ENCODE data around the gene BLCAP. TPM values are rescaled to one million over a fixed set of nuclear protein-coding genes. Genes with fewer than 3 reads are reported as not detected.
"Not testable (repeated sequence)": the region's sequence is repeated elsewhere in the genome, so short reads cannot be mapped to it uniquely, and the experiment has no call there.

BLCAP gene
- total RNA-seq, 1 experiment from 2014 or later, result 108 TPM

GRCh38 chr20:37516811-37517750, 10.6 kb downstream of the BLCAP start:
- peak; percentile 98 for DNase-seq (ENCODE audit: low read depth)

DNA sequence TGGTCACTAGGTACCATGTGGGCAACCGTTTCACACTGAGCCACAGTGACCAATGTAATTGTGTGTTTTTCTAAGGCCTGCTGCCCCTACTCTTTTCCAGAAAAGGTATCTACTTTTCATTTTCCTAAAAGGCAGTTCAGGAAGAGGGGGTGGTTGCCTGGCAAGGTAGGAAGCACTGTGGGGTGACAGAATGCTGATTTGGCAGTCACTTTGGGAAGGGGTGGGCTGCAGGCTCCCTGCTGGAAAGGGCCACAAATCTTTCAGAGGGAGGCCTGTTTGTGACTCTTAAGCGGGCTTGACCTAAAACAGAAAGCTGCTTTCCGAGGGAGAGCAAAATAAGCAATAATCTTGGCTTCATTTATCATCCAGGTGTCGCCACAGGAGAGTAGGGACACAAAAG, 11.8 kb downstream of the BLCAP start:
- no peak for DNase-seq (ENCODE audit: low read depth)

DNA sequence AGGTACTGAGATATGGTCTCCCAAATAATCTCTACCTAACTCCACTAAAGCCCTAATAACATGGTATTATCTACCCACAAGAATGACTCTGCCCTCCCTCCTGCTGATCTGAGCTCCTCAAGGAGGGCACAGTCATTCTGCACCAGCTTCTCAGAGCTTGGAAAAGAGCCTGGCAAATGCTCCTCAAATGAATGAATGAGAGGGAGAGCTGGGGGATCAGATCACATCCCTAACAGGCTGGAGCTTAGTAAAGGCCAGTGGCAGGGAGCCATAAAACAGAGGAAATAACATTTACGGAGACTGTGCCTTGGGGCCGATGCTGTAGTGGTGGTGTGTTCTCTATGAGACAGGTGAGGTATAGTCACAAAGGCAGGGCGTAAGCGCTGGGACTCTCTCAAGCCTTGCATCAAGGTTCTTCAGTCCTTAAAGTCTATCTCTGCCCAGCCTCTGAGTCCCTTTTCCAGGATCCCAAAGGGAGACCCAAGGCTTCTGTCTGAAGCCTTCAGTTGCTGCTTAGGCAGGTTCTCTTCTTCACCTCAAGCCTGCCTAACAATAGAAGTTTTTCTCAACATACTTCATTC, 13.8 kb downstream of the BLCAP start:
- peak; percentile 18 for DNase-seq (ENCODE audit: low read depth)

GRCh38 chr20:37511610-37512275, 15.9 kb downstream of the BLCAP start:
- peak; percentile 95 for DNase-seq (ENCODE audit: low read depth)

GRCh38 chr20:37510226-37510625, 17.4 kb downstream of the BLCAP start:
- DNase-seq (ENCODE audit: low read depth), result no peak

DNA sequence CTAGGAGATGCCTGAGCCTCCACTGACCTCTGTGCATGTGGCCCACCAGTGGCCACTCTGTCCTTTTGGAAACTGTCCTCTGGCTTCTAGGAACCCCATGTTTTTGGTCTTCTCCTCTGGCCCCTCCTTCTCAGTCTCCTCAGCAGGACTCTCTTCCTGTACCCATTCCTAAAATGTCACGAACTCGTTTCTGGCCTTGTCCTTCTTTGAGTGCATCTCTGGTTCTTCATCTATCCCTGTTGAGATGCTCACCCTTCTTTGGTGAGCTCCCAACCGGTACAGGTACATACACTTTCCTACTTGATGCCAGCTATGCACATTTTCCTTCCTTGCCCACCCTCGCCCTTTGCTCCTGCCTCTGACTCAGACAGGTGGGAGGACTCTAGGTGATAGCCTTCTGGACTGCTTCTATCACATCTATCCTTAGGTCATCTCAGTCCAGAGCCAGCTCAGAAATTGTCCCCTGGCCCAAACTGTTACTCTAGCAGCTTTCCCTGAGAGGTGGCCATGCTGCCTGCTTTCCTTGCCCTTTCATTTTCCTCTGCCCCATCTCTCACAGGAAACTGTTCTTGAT, 21.4 kb downstream of the BLCAP start:
- DNase-seq (ENCODE audit: low read depth), result no peak

- no peak for DNase-seq (ENCODE audit: low read depth)
Observed at GRCh38 chr20:37505263-37506151, 22.2 kb downstream of the BLCAP start.

- peak; percentile 15 for DNase-seq (ENCODE audit: low read depth)
Observed at GRCh38 chr20:37504404-37505096, 23.1 kb downstream of the BLCAP start.

DNA sequence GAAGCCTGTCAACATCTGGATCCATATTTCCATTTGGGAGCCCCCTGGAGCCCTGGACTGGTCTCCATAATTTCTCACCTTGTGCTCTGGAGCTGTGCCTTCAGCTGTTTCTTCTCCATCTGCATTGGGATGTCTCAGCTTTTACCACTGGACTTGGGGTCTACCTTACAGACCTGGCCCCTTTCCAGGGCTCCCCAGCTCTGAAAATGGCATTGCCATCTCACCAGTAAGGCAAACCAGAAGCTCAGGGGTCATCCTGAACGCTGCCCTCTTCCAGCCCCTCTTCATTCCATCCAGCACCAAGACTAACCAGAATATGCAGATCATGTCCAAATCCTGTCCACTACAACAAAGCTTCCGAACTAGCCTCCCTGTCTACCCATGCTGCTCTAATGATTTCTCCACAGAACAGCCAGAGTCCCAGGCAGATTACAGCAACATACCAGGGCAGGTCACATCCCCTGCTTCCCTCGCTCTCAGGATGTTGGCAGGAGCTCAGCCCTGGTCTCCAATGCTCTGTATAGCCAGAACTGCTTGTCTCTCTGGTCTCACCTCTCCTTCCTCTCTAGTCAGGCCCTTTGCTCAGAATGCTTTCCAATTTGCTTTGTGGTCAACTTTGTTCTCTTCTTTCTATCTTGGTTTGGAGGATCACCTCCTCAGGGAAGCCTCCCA, 24.3 kb downstream of the BLCAP start:
- DNase-seq (ENCODE audit: low read depth), result no peak

GRCh38 chr20:37502654-37503053, 25.0 kb downstream of the BLCAP start:
- no peak for DNase-seq (ENCODE audit: low read depth)

GRCh38 chr20:37501940-37502339, 25.7 kb downstream of the BLCAP start:
- no peak for DNase-seq (ENCODE audit: low read depth)

GRCh38 chr20:37500311-37500710, 27.4 kb downstream of the BLCAP start:
- DNase-seq (ENCODE audit: low read depth), result no peak

DNA sequence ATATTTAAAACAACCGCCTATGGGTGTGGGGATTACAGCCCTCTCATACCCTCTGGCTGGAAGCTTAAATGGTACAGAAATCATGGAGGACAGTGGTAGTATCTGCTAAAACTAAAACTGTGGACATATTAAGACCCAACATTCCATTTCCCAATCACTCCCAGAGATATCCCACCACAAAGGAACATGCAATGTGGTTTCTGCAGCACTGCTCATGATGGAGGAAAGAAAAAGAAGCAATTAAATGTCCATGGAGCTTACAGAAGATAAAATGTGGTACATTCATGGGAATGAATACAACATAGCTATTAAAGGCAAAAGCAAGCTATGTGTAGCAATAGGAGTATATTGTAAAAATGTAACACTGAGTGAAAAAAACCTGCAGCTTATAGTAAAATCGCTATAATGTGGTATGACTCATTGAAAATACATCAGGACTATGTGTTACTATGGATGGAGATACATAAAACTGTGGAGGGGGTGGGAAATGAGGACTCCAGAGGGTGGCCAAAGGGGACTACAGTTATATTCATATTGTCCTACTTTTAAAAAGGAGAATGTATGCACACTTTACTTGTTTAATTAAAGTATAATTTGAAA, 29.5 kb downstream of the BLCAP start:
- peak; percentile 18 for DNase-seq (ENCODE audit: low read depth)

GRCh38 chr20:37494796-37495195, 32.9 kb downstream of the BLCAP start:
- DNase-seq (ENCODE audit: low read depth), result no peak

- no peak for DNase-seq (ENCODE audit: low read depth)
Observed at GRCh38 chr20:37494301-37494700, 33.4 kb downstream of the BLCAP start.

- no peak for DNase-seq (ENCODE audit: low read depth)
Observed at GRCh38 chr20:37492945-37493344, 34.7 kb downstream of the BLCAP start.

DNA sequence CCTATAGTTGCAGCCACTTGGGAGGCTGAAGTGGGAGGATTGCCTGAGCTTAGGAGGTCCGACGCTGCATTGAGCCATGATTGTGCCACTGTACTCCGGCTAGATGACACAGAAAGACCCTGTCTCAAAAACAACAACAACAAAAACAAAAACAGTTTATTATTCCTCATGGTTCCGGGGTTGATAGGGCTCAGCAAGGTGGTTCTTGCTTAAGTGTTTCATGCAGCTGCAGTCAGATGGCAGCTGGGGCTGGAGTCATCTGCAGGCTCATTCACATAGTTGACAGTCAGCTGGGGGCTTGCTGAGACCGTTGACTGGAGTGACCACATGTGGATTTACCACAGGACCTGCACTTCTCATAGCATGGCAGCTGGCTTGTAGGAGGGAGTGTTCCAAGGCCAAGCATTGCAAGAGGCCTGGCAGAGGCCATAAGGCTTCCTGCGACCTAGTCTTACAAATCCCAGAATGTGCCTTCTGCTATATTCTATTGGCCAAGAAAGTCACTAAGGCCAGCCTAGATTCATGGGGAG, 35.5 kb downstream of the BLCAP start:
- peak; percentile 22 for DNase-seq (ENCODE audit: low read depth)

DNA sequence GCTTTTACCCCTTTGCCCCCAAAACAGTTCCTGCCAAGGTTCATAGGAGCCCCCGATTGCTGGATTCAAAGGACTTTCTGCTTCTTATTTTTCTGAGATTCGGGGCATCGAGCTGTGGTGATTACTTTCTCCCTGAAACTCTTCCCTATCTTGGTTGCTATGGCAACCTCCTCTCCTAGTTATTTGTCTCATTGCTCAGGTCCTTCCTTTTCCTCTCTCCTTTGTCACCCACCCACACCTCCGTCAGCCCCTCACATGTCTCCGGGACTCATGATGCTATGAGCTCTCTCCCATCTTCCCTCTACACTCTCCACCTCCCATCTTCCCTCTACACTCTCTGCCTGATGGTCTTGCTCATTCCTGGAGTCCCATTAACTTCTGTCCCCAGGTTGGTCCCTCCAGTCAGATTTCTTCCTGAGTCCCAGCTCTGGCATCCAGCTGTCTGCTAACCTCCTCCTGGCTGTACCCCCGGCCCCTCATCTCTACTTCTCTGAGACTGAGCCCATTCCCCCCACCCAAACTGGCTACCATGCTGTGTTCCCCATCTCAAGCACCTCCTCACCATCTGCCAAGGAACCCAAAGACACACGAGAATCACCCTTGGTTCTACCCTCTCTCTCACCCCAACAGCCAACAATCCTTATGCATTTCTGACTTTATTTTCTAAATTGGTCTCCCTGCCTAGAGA, 36.9 kb downstream of the BLCAP start:
- no peak for DNase-seq (ENCODE audit: low read depth)

DNA sequence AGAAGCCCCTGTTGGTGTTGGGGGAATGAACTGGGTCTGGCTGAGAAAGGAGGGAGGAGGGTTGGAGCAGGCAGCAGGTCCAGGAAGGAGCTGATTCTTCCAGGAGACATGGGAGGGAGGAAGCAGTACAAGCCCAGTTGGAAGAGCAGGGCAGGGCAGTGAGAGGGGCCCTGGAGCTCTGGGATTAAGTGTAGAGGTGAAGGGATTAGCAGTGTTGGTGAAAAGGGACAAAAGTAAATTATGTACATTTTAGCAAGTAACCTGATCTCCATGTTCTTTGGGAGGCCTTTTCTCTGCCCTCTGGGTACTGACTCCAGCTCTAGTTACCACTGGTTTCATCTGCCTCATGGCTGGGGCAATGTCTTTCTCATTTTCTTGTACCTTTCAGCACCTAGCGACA, 41.5 kb downstream of the BLCAP start:
- DNase-seq (ENCODE audit: low read depth), result not testable (repeated sequence)
